GM19467 (cell line): ENCODE measurements around the gene PTCHD1.

ENCODE experiments used
- ATAC-seq: cut with Tn5 transposase; IDR thresholded peaks from one replicate; pipeline ENCODE4 v1.9.1; 2021; ENCODE audit warnings: mild to moderate bottlenecking, moderate library complexity; ENCODE audit not compliant: unreplicated experiment

PTCHD1 gene

DNA sequence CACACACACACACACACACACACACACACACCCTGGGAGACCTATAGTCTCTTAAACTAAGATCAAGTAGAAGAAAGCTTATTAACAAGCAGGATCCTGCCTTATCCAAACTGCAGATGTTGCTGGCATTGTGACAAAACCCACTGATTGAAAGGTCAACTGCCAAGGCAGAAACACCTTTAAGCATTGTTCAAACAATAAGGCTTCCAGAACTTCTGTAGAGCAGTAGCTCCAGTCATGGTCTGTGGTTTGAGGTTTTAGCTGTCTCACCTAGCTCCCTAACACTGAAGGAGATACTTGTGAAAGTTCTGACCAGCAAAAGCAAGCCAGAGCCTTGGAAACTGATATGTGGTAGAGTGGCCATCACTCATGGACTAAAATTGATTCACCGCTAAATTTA lies 59.8 kb downstream of the PTCHD1 start:
- no peak for ATAC-seq

DNA sequence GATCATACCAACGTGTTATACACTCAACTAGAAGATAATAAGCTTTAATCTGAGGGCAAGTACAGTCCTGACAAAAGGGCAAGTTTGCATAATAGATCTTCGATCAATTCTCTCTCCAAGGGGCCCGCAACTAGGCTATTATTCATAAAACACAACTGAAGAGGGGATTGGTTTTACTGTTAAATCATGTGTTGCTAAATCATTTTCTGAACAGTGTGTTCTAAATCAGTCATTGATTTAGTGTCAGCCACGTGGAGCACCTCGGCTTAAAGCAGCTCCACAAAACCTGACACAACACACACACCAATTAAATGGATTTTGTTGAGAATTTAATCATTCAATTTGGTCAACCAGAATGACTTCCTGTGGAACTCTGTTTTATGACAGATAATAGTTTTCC lies 61.6 kb downstream of the PTCHD1 start:
- no peak for ATAC-seq

DNA sequence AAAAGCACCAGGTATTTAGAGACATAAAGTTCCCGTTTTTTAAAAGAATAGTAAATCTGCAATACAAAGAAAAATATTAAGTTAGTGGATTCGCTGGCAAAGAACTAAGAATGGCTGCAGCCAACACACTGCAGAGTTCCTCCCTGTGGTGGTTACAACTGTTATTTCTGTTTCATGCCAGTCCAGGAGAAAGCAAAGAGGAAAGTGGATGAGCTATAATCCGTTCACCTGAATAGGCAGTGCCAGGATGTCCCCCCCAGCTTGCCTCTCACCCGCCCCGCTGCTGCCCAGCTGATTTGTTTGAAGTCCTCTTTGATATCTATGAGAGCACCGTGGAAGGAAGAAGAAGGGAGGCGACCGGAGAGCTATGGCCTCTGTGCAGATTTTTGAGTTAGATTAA lies 63.9 kb downstream of the PTCHD1 start:
- ATAC-seq: no peak

DNA sequence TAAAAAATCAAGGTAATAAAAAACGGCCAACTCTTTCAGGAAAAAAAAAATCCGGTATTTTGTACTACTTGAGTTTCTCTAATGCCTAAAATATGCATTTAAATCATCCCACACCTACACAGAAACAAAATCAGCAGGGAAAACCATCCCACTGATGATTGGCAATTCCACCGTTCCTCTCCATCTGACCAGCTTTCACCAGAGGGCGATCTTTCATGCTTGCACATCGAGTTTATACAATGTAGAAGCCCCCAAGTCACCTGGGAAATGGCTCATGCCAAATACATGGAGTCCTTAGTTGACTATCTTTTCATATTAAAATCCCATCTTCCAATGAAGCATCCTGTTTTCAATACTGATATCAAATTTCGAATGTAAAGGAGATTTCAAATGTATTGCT lies 69.2 kb downstream of the PTCHD1 start:
- ATAC-seq: no peak

DNA sequence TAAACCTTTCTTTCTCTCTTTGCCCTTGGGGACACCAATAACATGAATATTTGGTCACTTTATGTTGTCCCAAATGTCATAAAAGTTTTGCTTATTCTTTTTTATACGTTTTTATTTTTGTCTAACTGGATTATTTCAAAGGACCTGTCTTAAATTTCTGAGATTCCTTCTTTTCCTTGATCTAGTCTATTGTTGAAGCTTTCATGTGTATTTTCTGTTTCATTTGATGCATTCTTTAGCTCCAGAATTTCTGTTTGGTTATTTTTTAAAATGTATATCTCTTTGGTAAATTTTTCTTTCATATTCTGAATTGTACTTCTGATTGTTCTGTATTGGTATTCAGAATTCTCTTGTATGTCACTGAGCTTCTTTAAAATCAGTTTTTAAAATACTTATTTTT lies 88.3 kb downstream of the PTCHD1 start:
- ATAC-seq: no peak

DNA sequence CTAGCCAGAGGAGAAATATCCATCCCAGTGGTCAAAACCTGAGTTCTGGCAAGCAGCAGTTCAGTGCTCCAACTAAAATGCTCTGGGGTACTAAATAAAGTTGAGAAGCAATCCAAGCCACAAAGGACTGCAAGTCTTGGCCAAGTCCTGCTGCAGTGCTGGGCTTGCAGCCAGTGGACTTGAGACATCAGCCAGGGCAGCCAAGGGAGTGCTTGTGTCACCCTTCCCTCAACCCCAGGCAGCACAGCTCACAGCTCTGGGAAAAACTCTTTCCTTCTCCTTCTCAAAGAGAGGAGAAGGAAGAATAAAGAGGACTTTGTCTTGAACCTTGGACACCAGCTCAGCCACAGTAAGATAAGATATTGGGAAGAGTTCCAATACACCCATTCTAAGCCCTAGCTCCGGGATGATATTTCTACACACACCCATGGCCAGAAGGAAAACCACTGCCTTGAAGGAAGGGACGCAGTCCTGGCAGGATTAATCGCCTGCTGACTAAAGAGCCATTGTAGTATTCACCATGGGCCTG lies 99.8 kb downstream of the PTCHD1 start:
- ATAC-seq: no peak

DNA sequence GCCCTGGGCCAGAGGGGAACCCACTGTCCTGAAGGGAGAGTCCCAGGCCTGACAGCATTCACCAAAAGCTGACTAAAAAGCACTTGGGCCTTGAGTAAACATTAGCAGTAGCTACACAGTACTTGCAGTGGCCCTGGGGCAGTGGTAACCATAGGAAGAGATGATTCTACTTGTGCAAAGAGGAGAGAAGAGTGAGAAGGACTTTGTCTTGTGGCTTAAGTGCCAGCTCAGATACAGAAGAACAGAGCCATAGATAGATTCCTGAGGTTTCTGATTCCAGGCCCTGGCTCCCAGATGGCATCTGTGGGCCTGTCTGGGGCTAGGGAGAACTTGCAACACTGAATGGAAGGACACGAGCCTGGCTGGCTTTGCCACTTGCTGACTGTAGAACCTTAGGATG lies 100.5 kb downstream of the PTCHD1 start:
- ATAC-seq: no peak

DNA sequence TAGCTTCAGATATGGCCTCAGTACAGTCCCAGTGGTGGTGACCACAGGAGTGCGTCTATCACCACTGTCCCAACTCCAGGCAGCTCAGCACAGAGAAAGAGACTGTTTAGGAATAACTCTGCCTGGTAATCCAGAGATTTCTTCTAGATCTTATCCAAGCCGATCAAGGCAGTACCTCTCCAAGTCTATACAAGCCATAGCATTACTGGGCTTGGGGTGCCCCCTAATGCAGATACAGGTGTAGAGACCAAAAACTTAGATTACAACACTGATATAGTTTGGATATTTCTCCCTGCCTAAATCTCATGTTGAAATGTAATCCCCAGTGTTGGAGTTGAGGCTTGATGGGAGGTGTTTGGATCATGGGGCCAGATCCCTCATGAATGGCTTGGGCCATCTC lies 100.9 kb downstream of the PTCHD1 start:
- ATAC-seq: no peak

DNA sequence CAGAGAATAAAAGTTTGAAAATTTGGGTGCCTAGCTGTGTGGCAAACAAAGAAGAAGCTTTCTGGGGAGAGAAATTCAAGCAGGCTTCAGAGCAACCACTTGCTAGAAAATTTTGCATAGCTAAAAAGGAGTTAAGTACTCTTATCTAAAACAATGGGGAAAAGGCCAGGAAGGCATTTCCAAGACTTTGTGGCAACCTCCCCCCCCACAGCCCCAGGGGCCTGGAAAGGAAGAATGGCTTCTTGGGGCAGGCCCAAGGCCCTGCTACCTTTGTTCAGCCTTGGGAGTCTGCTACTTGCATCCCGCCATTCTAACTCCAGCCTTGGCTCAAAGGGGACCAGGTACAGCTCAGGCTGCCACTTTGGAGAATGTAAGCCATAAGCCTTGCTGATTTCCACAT lies 102.2 kb downstream of the PTCHD1 start:
- no peak for ATAC-seq

DNA sequence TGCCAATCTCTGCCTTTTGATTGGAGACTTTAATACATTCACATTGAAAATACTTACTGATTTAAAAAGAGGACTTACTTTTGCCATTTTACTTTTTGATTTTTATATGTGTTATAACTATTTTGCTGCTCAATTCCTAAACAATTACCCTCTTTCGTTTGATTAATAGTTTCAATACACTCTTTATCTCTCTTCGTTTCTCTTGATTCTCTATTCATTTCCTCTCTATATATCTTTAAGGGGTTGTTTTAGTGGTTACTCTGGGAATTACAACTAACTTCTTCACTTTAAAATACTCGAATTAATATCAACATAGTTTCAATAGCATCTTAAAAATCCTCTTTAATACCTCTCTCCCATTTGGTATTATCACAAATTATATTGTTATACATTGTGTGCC lies 116.6 kb downstream of the PTCHD1 start:
- no peak for ATAC-seq
